ENCODE data around the gene TMPRSS3. TPM values are rescaled to one million over a fixed set of nuclear protein-coding genes. Genes with fewer than 3 reads are reported as not detected.

TMPRSS3 gene
- polyA plus RNA-seq, 1 of the 3 experiments (the other 2 are of a cell fraction), result not detected

GRCh38 chr21:42411891-42412635 is 16.2 kb upstream of the TMPRSS3 start:
- Histone ChIP-seq H3F3A (replicated peaks; ENCODE audit: insufficient read depth) (no peaks in the 10 kb centered on the region), H3K4me2 (no peak overlapping the region), H4K20me1 (ENCODE audit: insufficient read depth) (no peaks in the 10 kb centered on the region), H2AFZ (ENCODE audit: low read depth) (no peak overlapping the region), H3K27me3 (ENCODE audit: insufficient read depth) (no peaks in the 10 kb centered on the region), H3K9me2 (no peaks in the 10 kb centered on the region), H3K79me2 (ENCODE audit: insufficient read depth) (no peaks in the 10 kb centered on the region), H3K27ac (ENCODE audit: low read depth in 2 of 2, low read length in 1 of 2) (no peak overlapping the region), H3K4me3 (ENCODE audit: low read depth in 2 of 2, low read length in 1 of 2) (no peak overlapping the region), H3K9me3 (no peaks in the 10 kb centered on the region), H3K36me3 (replicated peaks in 1 of 2; ENCODE audit: control insufficient read depth in 1 of 2, insufficient read depth in 2 of 2, low read length in 1 of 2) (no peaks in the 10 kb centered on the region), H3K4me1 (ENCODE audit: control insufficient read depth in 1 of 2, insufficient read depth in 2 of 2, low read depth in 1 of 2, low read length in 1 of 2) (no peaks in the 10 kb centered on the region), H3K9ac (no peak overlapping the region)
- POLR2A ChIA-PET, result no interaction called here
- DNase-seq, result no peak
- no peak for TF ChIP-seq EZH2phosphoT487 (IDR thresholded peaks at IDR 0.05; ENCODE audit: borderline replicate concordance, low read depth)
- TF ChIP-seq TEAD4 (IDR thresholded peaks at IDR 0.05; ENCODE audit: borderline replicate concordance, insufficient read depth), result no peak
- TF ChIP-seq USF2 (IDR thresholded peaks at IDR 0.05; ENCODE audit: borderline replicate concordance, low read depth, low read length), result no peak
- TF ChIP-seq NFIC (IDR thresholded peaks at IDR 0.05; ENCODE audit: borderline replicate concordance), result no peak
- TF ChIP-seq SIN3A (IDR thresholded peaks at IDR 0.05; ENCODE audit: borderline replicate concordance, low read depth, low read length), result no peak
- TF ChIP-seq GATA2 (CRISPR knock-in tag; IDR thresholded peaks at IDR 0.05), result no peak
- TF ChIP-seq FOXJ3 (CRISPR knock-in tag; IDR thresholded peaks at IDR 0.05), result no peak
- TF ChIP-seq USF1 (IDR thresholded peaks at IDR 0.05; ENCODE audit: borderline replicate concordance, low read depth), result no peak
- TF ChIP-seq MEF2A (IDR thresholded peaks at IDR 0.05; ENCODE audit: borderline replicate concordance, low read depth), result no peak
- no peak for TF ChIP-seq RCOR1 (IDR thresholded peaks at IDR 0.05; ENCODE audit: low read length)
- no peak for TF ChIP-seq RAD21 (IDR thresholded peaks at IDR 0.05; ENCODE audit: low read length)
- TF ChIP-seq NRF1 (IDR thresholded peaks at IDR 0.05; ENCODE audit: low read depth, low read length), result no peak
- TF ChIP-seq EP300 (IDR thresholded peaks at IDR 0.05; ENCODE audit: borderline replicate concordance in 1 of 2, low read depth in 1 of 2, low read length in 1 of 2), result no peak
- no peak for TF ChIP-seq GABPA (IDR thresholded peaks at IDR 0.05; ENCODE audit: low read depth)
- no peak for TF ChIP-seq RXRA (IDR thresholded peaks at IDR 0.05; ENCODE audit: borderline replicate concordance, low read depth)
- no peak for TF ChIP-seq CTCF (IDR thresholded peaks at IDR 0.05)
- WGBS (ENCODE audit: low lambda C conversion rate), result 37% methylated on average over 9 of the region's 21 CpGs
- CTCF ChIA-PET, result interaction anchor here (0.8 to 1.7 kb wide), 3 partner anchors 10 to 267 kb away, joined by 3 to 6 read pairs (median 3); no protein-coding TSS in a partner anchor
